Upper lobe of right lung (tissue), 1 donor: ENCODE data around the gene MAPK8IP2. TPM values are rescaled to one million over a fixed set of nuclear protein-coding genes. Genes with fewer than 3 reads are reported as not detected.

Experiments used
- ATAC-seq: fragments of 200-7000 bp; cut with Tn5 transposase; one replicate; pipeline ENCODE4 v1.9.1; 2020; ENCODE audit warnings: mild to moderate bottlenecking, moderate library complexity
- DNase-seq: peaks from one replicate; pipeline ENCODE4 v3.0.0-alpha.2; 2020
- H3K27ac ChIP-seq: fragments of 200-600 bp; one replicate; pipeline ENCODE4 v1.8.0; 2022
- H3K27me3 ChIP-seq: fragments of 200-600 bp; one replicate; pipeline ENCODE4 v1.8.0; 2022; ENCODE audit warnings: mild to moderate bottlenecking
- H3K36me3 ChIP-seq: fragments of 200-600 bp; one replicate; pipeline ENCODE4 v1.8.0; 2022
- H3K4me1 ChIP-seq: fragments of 200-600 bp; one replicate; pipeline ENCODE4 v1.8.0; 2022
- H3K4me3 ChIP-seq: fragments of 200-600 bp; one replicate; pipeline ENCODE4 v1.8.0; 2022; ENCODE audit warnings: mild to moderate bottlenecking
- H3K9me3 ChIP-seq: fragments of 200-600 bp; one replicate; pipeline ENCODE4 v1.8.0; 2022
- intact Hi-C: fragments of 100-400 bp; cut with DNase I; formaldehyde crosslinking; loops from one replicate; pipeline ENCODE4 v1.11.0; 2022
- total RNA-seq: library from RNA; stranded (reverse); fragmentation: NEBNext Ultra II Directional; extraction: Animal tissue kit (Norgen Biotek cat#: 25700); gene quantifications from one replicate; pipeline ENCODE4 v1.2.1, GENCODE V29; 2021
- TF ChIP-seq, protein P1 (sequence below): fragments of 200-600 bp; IDR thresholded peaks from one replicate; pipeline ENCODE4 v1.8.0; 2022; ENCODE audit warnings: antibody characterized with exemption
- donor health status: DM: no; HTN: yes; CAD: no; lungs with severe emphysema.

MAPK8IP2 gene
- total RNA-seq, 1 donor from 2014 or later: 2.6 TPM

GRCh38 chr22:50602338-50602700 lies 1.7 kb downstream of the MAPK8IP2 start:
- TF ChIP-seq, protein P1, sequence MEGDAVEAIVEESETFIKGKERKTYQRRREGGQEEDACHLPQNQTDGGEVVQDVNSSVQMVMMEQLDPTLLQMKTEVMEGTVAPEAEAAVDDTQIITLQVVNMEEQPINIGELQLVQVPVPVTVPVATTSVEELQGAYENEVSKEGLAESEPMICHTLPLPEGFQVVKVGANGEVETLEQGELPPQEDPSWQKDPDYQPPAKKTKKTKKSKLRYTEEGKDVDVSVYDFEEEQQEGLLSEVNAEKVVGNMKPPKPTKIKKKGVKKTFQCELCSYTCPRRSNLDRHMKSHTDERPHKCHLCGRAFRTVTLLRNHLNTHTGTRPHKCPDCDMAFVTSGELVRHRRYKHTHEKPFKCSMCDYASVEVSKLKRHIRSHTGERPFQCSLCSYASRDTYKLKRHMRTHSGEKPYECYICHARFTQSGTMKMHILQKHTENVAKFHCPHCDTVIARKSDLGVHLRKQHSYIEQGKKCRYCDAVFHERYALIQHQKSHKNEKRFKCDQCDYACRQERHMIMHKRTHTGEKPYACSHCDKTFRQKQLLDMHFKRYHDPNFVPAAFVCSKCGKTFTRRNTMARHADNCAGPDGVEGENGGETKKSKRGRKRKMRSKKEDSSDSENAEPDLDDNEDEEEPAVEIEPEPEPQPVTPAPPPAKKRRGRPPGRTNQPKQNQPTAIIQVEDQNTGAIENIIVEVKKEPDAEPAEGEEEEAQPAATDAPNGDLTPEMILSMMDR: no peak
- Histone ChIP-seq H3K27me3 (peaks cover 61% of the 10 kb centered on the region), H3K27ac (no peak overlapping the region), H3K4me3 (no peak overlapping the region), H3K4me1 (no peaks in the 10 kb centered on the region), H3K36me3 (no peaks in the 10 kb centered on the region), H3K9me3 (no peaks in the 10 kb centered on the region)
- DNase-seq (no peak), ATAC-seq (no peak)
- intact Hi-C loops: no loop called here

GRCh38 chr22:50603511-50604255 lies 3.1 kb downstream of the MAPK8IP2 start:
- ATAC-seq (no peak), DNase-seq (no peak)
- Histone ChIP-seq H3K4me3 (no peak overlapping the region), H3K27ac (no peak overlapping the region), H3K4me1 (no peaks in the 10 kb centered on the region), H3K27me3 (peaks cover 59% of the 10 kb centered on the region), H3K36me3 (no peaks in the 10 kb centered on the region), H3K9me3 (no peaks in the 10 kb centered on the region)
- intact Hi-C loops: no loop called here
- TF ChIP-seq, protein P1: no peak

DNA sequence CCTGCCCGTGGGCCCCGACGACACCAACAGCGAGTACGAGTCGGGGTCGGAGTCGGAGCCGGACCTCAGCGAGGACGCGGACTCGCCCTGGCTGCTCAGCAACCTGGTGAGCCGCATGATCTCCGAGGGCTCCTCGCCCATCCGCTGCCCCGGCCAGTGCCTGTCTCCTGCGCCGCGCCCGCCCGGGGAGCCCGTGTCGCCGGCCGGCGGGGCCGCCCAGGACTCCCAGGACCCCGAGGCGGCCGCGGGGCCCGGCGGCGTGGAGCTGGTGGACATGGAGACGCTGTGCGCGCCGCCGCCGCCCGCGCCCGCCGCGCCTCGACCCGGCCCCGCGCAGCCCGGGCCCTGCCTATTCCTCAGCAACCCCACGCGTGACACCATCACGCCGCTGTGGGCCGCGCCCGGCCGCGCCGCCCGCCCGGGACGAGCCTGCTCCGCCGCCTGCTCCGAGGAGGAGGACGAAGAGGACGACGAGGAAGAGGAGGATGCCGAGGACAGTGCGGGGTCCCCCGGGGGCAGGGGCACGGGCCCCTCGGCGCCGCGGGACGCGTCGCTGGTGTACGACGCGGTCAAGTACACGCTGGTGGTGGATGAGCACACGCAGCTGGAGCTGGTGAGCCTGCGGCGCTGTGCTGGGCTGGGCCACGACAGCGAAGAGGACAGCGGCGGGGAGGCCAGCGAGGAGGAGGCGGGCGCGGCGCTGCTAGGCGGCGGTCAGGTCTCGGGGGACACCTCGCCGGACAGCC lies 3.8 kb downstream of the MAPK8IP2 start:
- Histone ChIP-seq H3K4me1 (no peaks in the 10 kb centered on the region), H3K36me3 (no peaks in the 10 kb centered on the region), H3K27ac (no peak overlapping the region), H3K4me3 (no peak overlapping the region), H3K27me3 (peaks cover 51% of the 10 kb centered on the region), H3K9me3 (no peaks in the 10 kb centered on the region)
- ATAC-seq: no peak
- TF ChIP-seq, protein P1: no peak
- intact Hi-C loops: no loop called here
- DNase-seq: no peak

DNA sequence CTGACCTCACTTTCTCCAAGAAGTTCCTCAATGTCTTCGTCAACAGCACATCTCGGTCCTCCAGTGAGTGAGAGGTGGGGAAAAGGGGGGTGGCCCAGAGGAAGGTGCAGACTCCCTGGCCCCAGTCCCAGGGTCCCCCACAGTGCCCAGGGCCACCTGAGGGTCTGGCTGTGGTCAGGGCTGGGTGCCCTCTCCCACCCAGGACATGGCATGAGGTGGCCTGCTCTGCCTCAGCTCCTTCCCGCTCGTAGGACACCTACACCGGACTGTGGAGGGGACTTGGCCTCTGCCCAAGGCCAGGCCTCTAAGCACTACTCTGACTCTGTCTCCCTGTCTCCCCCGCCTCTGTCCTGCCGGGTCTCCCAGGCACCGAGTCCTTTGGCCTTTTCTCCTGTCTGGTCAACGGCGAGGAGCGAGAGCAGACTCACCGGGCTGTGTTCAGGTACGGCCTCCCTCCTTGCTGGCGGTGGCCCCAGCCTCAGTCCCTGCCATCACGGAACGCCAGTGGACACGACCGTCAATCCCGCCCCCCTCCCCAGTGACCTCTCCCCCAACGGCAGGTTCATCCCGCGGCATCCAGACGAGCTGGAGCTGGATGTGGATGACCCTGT lies 4.5 kb downstream of the MAPK8IP2 start:
- no peak overlapping the region for H3K4me3 ChIP-seq
- H3K27ac ChIP-seq: no peak overlapping the region
- intact Hi-C loops: no loop called here
- H3K9me3 ChIP-seq: no peaks in the 10 kb centered on the region
- ATAC-seq (no peak), DNase-seq (no peak)
- TF ChIP-seq, protein P1: no peak
- no peaks in the 10 kb centered on the region for H3K36me3 ChIP-seq
- H3K4me1 ChIP-seq: no peaks in the 10 kb centered on the region
- H3K27me3 ChIP-seq: peaks cover 45% of the 10 kb centered on the region

DNA sequence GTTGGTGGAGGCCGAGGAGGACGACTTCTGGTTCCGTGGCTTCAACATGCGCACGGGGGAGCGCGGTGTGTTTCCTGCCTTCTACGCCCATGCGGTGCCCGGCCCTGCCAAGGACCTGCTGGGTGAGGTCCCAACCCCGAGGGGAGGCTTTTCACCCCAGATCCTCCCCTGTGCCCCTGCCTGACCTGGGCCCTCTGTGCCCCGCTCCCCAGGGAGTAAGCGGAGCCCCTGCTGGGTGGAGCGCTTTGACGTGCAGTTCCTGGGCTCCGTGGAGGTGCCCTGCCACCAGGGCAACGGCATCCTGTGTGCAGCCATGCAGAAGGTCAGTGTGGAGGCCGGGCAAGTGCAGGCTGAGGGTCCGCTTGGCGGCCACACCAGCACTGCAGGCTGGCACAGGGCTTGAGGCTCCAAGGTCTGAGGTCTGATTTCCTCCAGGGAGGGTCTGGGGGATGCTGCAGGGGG lies 5.1 kb downstream of the MAPK8IP2 start:
- intact Hi-C loops: no loop called here
- H3K4me3 ChIP-seq: no peak overlapping the region
- no peaks in the 10 kb centered on the region for H3K4me1 ChIP-seq
- no peak overlapping the region for H3K27ac ChIP-seq
- no peaks in the 10 kb centered on the region for H3K9me3 ChIP-seq
- no peaks in the 10 kb centered on the region for H3K36me3 ChIP-seq
- no peak for DNase-seq
- peaks cover 42% of the 10 kb centered on the region for H3K27me3 ChIP-seq
- TF ChIP-seq, protein P1: no peak
- ATAC-seq: no peak
